HL-60/S4 treated with retinoic acid at 250 ng/mL for 4 days and 3 days (cell line): ENCODE results near the gene CMSS1.
"Not testable (repeated sequence)": the region's sequence is repeated elsewhere in the genome, so short reads cannot be mapped to it uniquely, and the experiment has no call there.

ENCODE experiments used
- in situ Hi-C: fragments of 300-500 bp; cut with MboI; formaldehyde crosslinking; loops from 2 replicates; pipeline ENCODE4 v1.7.0; 2022; ENCODE audit warnings: low sequenced_read_pairs

Gene CMSS1

DNA sequence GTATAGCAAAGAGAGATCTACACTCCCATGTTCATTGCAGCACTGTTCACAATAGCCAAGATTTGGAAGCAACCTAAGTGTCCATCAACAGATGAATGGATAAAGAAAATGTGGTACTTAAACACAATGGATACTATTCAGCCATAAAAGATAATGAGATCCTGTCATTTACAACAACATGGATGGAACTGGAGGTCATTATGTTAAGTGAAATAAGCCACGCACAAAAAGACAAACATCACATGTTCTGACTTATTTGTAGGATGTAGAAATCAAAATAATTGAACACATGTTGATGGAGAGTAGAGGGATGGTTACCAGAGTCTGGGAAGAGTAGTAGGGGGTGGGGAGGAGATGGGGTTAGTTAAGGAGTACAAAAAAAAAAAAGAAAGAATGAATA, 278.6 kb downstream of the CMSS1 start:
- in situ Hi-C loops, result not testable (repeated sequence)

GRCh38 chr3:100096866-100097265, 279.2 kb downstream of the CMSS1 start:
- in situ Hi-C loops, result no loop called here

DNA sequence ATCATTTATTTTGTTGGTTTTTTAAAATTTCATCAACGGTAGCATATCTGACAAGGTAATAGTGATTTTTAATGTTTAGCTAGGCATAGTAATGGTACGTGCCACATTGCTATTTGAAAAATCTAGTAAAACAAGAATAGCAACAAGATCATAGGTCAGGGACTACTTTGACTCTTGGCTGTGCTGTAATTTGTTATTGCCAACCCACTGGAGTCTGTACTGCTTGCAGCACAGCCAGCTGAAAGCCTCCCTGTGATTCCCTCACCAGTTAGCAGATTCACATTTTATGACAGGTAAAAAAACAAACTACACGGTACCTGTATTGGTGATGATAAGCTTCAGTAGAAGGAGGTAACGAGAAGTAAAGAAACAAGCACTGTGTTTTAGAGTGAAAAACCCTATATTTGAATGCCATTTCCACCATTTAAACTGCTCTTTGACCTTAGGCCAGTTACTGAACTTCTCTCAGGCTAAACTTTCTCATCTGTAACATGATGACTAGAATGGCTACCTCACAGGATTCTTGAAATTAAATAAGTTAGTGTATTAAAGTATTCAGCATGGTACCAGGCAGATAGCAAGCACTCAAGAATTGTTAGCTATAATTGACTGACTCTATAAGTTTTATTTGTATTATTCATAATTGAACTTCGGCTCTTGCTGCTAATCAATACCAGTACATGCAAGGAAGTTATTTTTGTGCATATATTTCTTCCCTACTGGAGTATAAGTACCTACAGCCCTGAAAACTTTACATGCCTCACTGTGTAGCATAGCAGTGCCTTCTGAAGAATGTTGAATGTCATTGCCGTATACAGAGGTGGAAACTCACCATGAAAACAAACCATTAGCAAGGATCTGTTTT, 280.5 kb downstream of the CMSS1 start:
- in situ Hi-C loops, result no loop called here

GRCh38 chr3:100098784-100099070, 281.1 kb downstream of the CMSS1 start:
- in situ Hi-C loops, result no loop called here

- in situ Hi-C loops, result no loop called here
These were observed 282.0 kb downstream of the CMSS1 start for GRCh38 chr3:100099621-100100020.

- in situ Hi-C loops, result no loop called here
These were observed 282.8 kb downstream of the CMSS1 start for GRCh38 chr3:100100425-100100824.

- in situ Hi-C loops, result no loop called here
These were observed 285.1 kb downstream of the CMSS1 start for GRCh38 chr3:100102757-100103156.

GRCh38 chr3:100103558-100104441, 286.1 kb downstream of the CMSS1 start:
- in situ Hi-C loops, result no loop called here

GRCh38 chr3:100104442-100104798, 286.8 kb downstream of the CMSS1 start:
- in situ Hi-C loops, result no loop called here

GRCh38 chr3:100104817-100105413, 287.3 kb downstream of the CMSS1 start:
- in situ Hi-C loops, result no loop called here

- in situ Hi-C loops, result no loop called here
These were observed 287.8 kb downstream of the CMSS1 start for GRCh38 chr3:100105501-100105900.

- in situ Hi-C loops, result no loop called here
These were observed 288.4 kb downstream of the CMSS1 start for GRCh38 chr3:100106094-100106493.

- in situ Hi-C loops, result no loop called here
These were observed 289.0 kb downstream of the CMSS1 start for GRCh38 chr3:100106531-100107141.

DNA sequence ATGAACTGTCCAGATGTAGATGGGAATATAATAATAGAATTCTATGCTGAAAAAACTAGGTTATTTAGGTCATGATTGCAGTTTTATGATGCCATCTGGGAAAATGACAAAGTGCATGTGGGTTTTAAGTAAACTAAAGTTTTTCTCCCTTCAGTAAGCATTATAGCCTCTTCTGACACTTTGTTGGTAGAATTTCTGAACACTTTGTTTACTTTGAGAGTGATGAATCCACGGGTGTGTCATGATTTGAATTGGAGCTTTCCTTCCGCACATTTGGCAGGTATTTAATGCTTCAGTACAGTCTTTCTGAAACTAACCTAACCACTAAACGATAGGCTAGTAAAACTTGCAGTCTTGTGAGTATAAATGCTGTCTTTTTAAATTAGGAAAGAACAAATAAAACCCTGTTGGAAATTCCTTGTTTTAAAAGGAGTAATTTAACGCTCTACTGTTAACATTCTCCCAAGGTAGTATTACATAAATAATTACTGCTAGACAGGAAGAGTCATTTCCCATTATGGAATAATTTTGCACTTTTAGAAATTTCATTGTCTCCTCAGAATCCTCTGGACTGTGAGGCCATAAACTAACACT, 289.7 kb downstream of the CMSS1 start:
- in situ Hi-C loops, result no loop called here

GRCh38 chr3:100108464-100109079, 290.9 kb downstream of the CMSS1 start:
- in situ Hi-C loops, result no loop called here

DNA sequence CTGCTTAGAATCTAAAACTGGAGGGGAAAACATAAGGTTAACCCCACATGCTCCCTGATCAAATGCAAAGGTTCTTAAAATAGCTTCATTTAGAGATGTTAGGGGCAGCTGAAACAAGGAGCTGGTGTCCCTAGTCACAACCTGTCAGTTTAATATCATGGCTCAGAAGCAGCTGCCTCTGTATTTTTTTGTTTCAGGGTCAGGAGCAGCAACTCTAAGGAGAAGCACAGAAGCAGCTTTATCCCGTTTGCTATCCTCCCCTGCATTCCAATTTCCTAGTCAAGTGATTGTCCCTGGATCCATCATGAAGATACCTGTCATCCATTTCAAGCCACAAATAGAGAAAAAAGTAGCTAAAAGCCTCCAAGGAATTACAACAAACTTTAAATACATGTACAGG, 292.5 kb downstream of the CMSS1 start:
- in situ Hi-C loops, result no loop called here

DNA sequence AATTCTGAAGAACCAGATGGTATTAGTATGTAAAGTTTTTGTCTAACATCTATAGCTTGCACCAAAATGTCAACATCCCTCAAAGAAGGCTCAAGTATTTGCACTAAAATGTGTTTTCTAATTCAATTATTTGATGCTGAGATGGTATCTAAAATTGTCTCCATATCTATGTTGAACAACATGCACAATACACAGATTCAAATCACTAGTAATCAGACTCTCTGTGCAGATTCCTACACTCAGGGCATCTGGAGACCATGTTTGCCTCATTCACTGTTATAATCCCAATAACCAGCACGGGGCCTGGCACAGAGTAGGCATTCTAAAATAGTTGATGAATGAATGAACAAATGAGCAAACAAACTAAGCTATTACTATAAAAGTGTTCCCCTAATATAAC, 294.1 kb downstream of the CMSS1 start:
- in situ Hi-C loops, result no loop called here

DNA sequence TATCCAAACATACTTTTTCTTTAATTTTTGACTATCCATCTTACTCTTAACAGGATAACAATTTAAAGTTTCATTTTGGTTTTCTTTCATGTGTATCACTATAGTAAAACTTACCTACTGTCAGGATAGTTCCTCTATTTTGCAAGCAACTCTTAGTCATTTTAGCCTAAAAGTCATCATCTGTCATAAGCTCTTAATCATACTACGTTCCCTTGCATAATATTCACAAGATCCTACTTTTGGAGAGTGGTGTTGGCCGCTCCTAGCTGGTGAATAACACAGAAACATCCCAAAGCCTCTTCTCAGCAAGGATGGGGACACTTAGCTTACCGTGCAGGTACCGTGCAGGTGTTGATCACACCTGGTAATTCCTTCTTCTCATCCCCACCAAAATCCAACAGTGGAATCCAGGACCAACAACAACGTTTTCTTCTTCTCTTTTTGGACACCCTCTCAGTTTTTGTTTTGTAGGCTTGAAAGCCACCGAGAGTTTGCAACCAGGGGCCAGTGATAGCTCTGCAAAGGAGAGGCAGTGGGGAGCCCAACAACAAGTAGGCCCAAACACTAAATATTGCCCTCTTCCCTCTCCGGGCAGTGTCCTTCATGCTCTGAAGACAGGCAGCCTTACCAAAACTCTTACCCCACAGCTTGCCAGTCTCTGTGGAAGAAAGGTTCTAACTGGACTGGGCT, 296.2 kb downstream of the CMSS1 start:
- in situ Hi-C loops, result no loop called here

DNA sequence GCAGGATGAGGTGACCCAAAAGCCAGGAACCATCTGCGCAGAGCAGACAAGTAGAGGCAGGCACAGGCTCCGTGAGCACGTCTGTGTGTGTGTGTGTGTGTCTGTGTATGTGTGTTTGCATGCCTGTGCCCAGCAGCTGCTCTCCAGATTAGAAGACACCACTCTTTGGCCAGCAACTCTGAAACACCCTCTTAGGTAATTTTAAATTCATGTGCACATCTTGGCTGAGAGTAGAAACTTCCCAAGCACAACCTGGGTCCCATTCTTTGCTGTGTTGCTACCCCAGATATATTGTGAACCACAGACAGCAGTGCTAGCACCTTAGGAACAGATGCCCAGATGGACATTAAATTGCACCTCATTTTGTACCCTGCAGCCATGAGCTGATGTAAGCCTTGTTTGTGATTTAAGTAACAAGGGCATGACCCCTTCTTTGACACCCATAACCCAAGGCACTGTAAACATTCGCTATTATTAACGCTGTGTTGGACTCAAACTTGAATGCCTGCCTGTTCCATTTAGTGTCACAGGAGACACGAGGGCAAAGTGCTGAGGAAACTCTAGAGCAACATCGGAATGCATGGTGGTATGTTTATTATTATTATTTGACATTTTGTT, 296.9 kb downstream of the CMSS1 start, which contains the start of gene FILIP1L:
Gene FILIP1L, minus strand, starts transcription at position 89 of the 618 bp plus-strand sequence.
- in situ Hi-C loops, result no loop called here
